Endothelial cell of umbilical vein (primary cell): ENCODE measurements around the gene CUX1. TPM values are rescaled to one million over a fixed set of nuclear protein-coding genes. Genes with fewer than 3 reads are reported as not detected.

Experiments
- BruUV-seq: library from RNA; stranded (reverse); fragments of 400-500 nt; replicated peaks from 2 replicates; lab custom pipeline; 2021; lab: Mats Ljungman, UMichigan
- CTCF ChIA-PET: fragments of 300-600, 350-600 bp; sonication (Branson Sonifier 250); formaldehyde crosslinking; loops from one replicate; lab custom pipeline; 2021; ENCODE audit warnings: antibody characterized with exemption, inconsistent platforms; lab: Charles Lee
- POLR2A ChIA-PET: fragments of 300-600, 350-600 bp; sonication (Branson Sonifier 250); formaldehyde crosslinking; loops from one replicate; lab custom pipeline; 2021; ENCODE audit warnings: antibody characterized with exemption, inconsistent platforms; lab: Charles Lee
- DNase-seq: peaks from one replicate; pipeline ENCODE4 v3.0.0-alpha.2; 2011; ENCODE audit warnings: low read depth, low spot score
- FAIRE-seq: peaks from 2 replicates; lab custom pipeline; 2011; peaks lifted over from hg19 to GRCh38; lab: Jason Lieb, UNC
- H2AFZ ChIP-seq: 2 replicates; pipeline ENCODE4 v1.6.0; 2012; ENCODE audit warnings: low read depth, low read length, control low read depth, inconsistent platforms
- H3K27ac ChIP-seq: 2 replicates; pipeline ENCODE4 v1.5.1; 2011; ENCODE audit warnings: low read depth, mild to moderate bottlenecking, control low read depth, low read length, moderate library complexity; ENCODE audit not compliant: insufficient read depth
- H3K27me3 ChIP-seq, 2 experiments: 2 replicates each; pipeline versions ENCODE4 v1.6.0 to v1.6.1; 2011; ENCODE audit warnings: low read length in 2 of 2, mixed read lengths in 1 of 2; ENCODE audit not compliant: control insufficient read depth in 2 of 2, insufficient read depth in 2 of 2
- H3K36me3 ChIP-seq, 2 experiments: 2 replicates in 1 of 2; 3 replicates in 1 of 2; pipeline ENCODE4 v1.5.1; 2011; ENCODE audit warnings: low read length in 2 of 2, mild to moderate bottlenecking in 1 of 2, moderate library complexity in 1 of 2; ENCODE audit not compliant: control insufficient read depth in 2 of 2, insufficient read depth in 2 of 2; ENCODE audit errors: extremely low read depth in 1 of 2
- H3K4me1 ChIP-seq: 3 replicates; pipeline ENCODE4 v1.5.1; 2011; ENCODE audit warnings: mild to moderate bottlenecking, low read length; ENCODE audit not compliant: control insufficient read depth, insufficient read depth; ENCODE audit errors: extremely low read depth
- H3K4me2 ChIP-seq: 2 replicates; pipeline ENCODE4 v1.6.1; 2011; ENCODE audit warnings: low read length, control low read depth, mixed read lengths; ENCODE audit not compliant: insufficient read depth
- H3K4me3 ChIP-seq, 3 experiments: fragments of 200-600 bp in 1 of 3; sonication (generic), shearing (Covaris generic) in 1 of 3; replicated peaks in 1 of 3; 2 replicates each; pipeline ENCODE4 v1.5.1; 2011 to 2016; ENCODE audit warnings: control low read depth in 3 of 3, low read length in 3 of 3, mild to moderate bottlenecking in 2 of 3, inconsistent platforms in 1 of 3, low read depth in 1 of 3, moderate library complexity in 1 of 3; ENCODE audit not compliant: insufficient read depth in 1 of 3
- H3K79me2 ChIP-seq: 2 replicates; pipeline ENCODE4 v1.6.0; 2012; ENCODE audit warnings: low read length, inconsistent platforms; ENCODE audit not compliant: control insufficient read depth, insufficient read depth
- H3K9ac ChIP-seq: replicated peaks from 2 replicates; pipeline ENCODE3; 2011; ENCODE audit warnings: low read length, control low read depth; ENCODE audit not compliant: insufficient read depth; ENCODE audit errors: extremely low read depth
- H3K9me1 ChIP-seq: replicated peaks from 3 replicates; pipeline ENCODE4 v1.6.0; 2011; ENCODE audit warnings: mild to moderate bottlenecking, low read length; ENCODE audit not compliant: control insufficient read depth, insufficient read depth; ENCODE audit errors: extremely low read depth
- H3K9me3 ChIP-seq: replicated peaks from 2 replicates; pipeline ENCODE4 v1.5.1; 2012; ENCODE audit warnings: low read length, inconsistent platforms; ENCODE audit not compliant: control insufficient read depth, insufficient read depth
- H4K20me1 ChIP-seq: replicated peaks from 2 replicates; pipeline ENCODE3; 2011; ENCODE audit warnings: mild to moderate bottlenecking, low read length; ENCODE audit not compliant: control insufficient read depth, insufficient read depth; ENCODE audit errors: extremely low read depth
- EZH2 ChIP-seq: IDR thresholded peaks from 2 replicates; pipeline ENCODE4 v1.6.1; 2012; ENCODE audit warnings: borderline replicate concordance, low read depth, mild to moderate bottlenecking, moderate library complexity, low read length, inconsistent platforms; ENCODE audit not compliant: severe bottlenecking
- FOS ChIP-seq: IDR thresholded peaks from 2 replicates; pipeline ENCODE4 v1.6.1; 2011; ENCODE audit warnings: mild to moderate bottlenecking, low read length, moderate library complexity, borderline replicate concordance; ENCODE audit not compliant: insufficient read depth
- GATA2 ChIP-seq: IDR thresholded peaks from 2 replicates; pipeline ENCODE4 v1.7.0; 2011; ENCODE audit warnings: low read depth, mild to moderate bottlenecking, moderate library complexity, mixed read lengths, low read length; ENCODE audit not compliant: insufficient read length, insufficient read depth
- MAX ChIP-seq: IDR thresholded peaks from 2 replicates; pipeline ENCODE4 v1.6.1; 2011; ENCODE audit not compliant: insufficient read depth, insufficient read length
- MYC ChIP-seq: IDR thresholded peaks from one replicate; pipeline ENCODE4 v1.6.1; 2011; ENCODE audit warnings: mild to moderate bottlenecking, low read depth, low read length
- POLR2A ChIP-seq: IDR thresholded peaks from 2 replicates; pipeline ENCODE4 v1.6.1; 2012; ENCODE audit warnings: low read depth, mild to moderate bottlenecking, control low read depth, low read length
- POLR2AphosphoS5 ChIP-seq: IDR thresholded peaks from 2 replicates; pipeline ENCODE4 v1.6.1; 2012; ENCODE audit warnings: low read depth, mild to moderate bottlenecking, control low read depth, low read length, moderate library complexity; ENCODE audit not compliant: insufficient read depth
- dilution Hi-C: fragments of 300-500 bp; cut with MboI; formaldehyde crosslinking; loops from one replicate; pipeline ENCODE4 v1.15.0; 2019; ENCODE audit warnings: low sequenced_read_pairs; ENCODE audit not compliant: extremely low pct_ligation_motif_present
- intact Hi-C: fragments of 100-400 bp; cut with micrococcal nuclease; formaldehyde crosslinking; loops from one replicate; pipeline ENCODE4 v1.10.0; 2022
- polyA plus RNA-seq, 4 experiments: library from polyadenylated mRNA; depleted of rRNA in 3 of 4; stranded (reverse) in 3 of 4; unstranded in 1 of 4; fragments of >200 nt; gene quantifications; 2 replicates each; pipeline versions ENCODE4 v1.2.1 to v1.2.3, GENCODE V29; 2011 to 2012; ENCODE audit warnings: missing spikeins in 1 of 4
- total RNA-seq: library from RNA; stranded (reverse); gene quantifications from 2 replicates; pipeline ENCODE4 v1.2.3, GENCODE V29; 2021

Gene CUX1
- total and polyA plus RNA-seq, 2 donors (not counting 3 experiments of a cell fraction or from before 2014, with no cell fraction given), result 13.8 to 49.8 TPM

- DNase-seq, result no peak
- FAIRE-seq, result no peak
- no TSS peak for BruUV-seq
- Histone ChIP-seq H3K9me1 (no peaks in the 10 kb centered on the region), H3K9me3 (no peaks in the 10 kb centered on the region), H3K4me2 (no peak overlapping the region), H3K4me1 (no peaks in the 10 kb centered on the region), H3K27ac (no peak overlapping the region), H4K20me1 (no peaks in the 10 kb centered on the region), H3K4me3 (no peak overlapping the region), H3K27me3 (no peaks in the 10 kb centered on the region), H3K79me2 (no peaks in the 10 kb centered on the region), H3K36me3 (no peaks in the 10 kb centered on the region), H2AFZ (no peak overlapping the region), H3K9ac (no peak overlapping the region)
- CTCF ChIA-PET, result interaction anchor here (1.0 kb wide), 1 partner anchor 182 kb away, joined by 3 read pairs; no protein-coding TSS in a partner anchor
- POLR2A ChIA-PET, result no interaction called here
- dilution Hi-C loops, result no loop called here
- intact Hi-C loops, result no loop called here
- TF ChIP-seq MYC, result no peak
- no peak for TF ChIP-seq POLR2AphosphoS5
- no peak for TF ChIP-seq EZH2
- TF ChIP-seq GATA2, result no peak
- TF ChIP-seq FOS, result no peak
These were observed 180.8 kb downstream of the CUX1 start for GRCh38 chr7:101998029-101998905.

- Histone ChIP-seq H4K20me1 (no peaks in the 10 kb centered on the region), H2AFZ (no peak overlapping the region), H3K9ac (no peak overlapping the region), H3K4me1 (no peaks in the 10 kb centered on the region), H3K9me3 (no peaks in the 10 kb centered on the region), H3K4me3 (no peak overlapping the region), H3K9me1 (no peaks in the 10 kb centered on the region), H3K79me2 (no peaks in the 10 kb centered on the region), H3K4me2 (no peak overlapping the region), H3K36me3 (no peaks in the 10 kb centered on the region), H3K27me3 (no peaks in the 10 kb centered on the region), H3K27ac (no peak overlapping the region)
- no peak for FAIRE-seq
- POLR2A ChIA-PET, result no interaction called here
- TF ChIP-seq POLR2AphosphoS5, result no peak
- TF ChIP-seq MAX, result no peak
- TF ChIP-seq MYC, result no peak
- TF ChIP-seq EZH2, result no peak
- TF ChIP-seq POLR2A, result no peak
- no peak for TF ChIP-seq FOS
- no peak for TF ChIP-seq GATA2
- BruUV-seq, result no TSS peak
- dilution Hi-C loops (no loop called here), intact Hi-C loops (no loop called here)
- DNase-seq, result no peak
- CTCF ChIA-PET, result interaction anchor here (1.0 kb wide), 1 partner anchor 182 kb away, joined by 3 read pairs; no protein-coding TSS in a partner anchor
These were observed 181.4 kb downstream of the CUX1 start for GRCh38 chr7:101998906-101999240.
